Panc1 (cell line): ENCODE data around the gene UNC5B.

Experiments used
- CTCF ChIP-seq: fragments of 450-650 bp; IDR thresholded peaks from 2 replicates; pipeline ENCODE4 v1.5.1; 2017; ENCODE audit warnings: mild to moderate bottlenecking
- POLR2AphosphoS5 ChIP-seq: IDR thresholded peaks from 2 replicates; pipeline ENCODE4 v1.6.1; 2012; ENCODE audit warnings: mild to moderate bottlenecking, low read depth, low read length, moderate library complexity

GRCh38 chr10:71270301-71271220, 58.2 kb downstream of the UNC5B start:
- TF ChIP-seq POLR2AphosphoS5 = no peak
- TF ChIP-seq CTCF = peak; percentile 88
